Measurements from ENCODE around the gene NTMT1.

The NTMT1 gene

GRCh38 chr9:129646252-129646651, 20.3 kb downstream of the NTMT1 start:
- Histone ChIP-seq H3K79me2 (ENCODE audit: insufficient read depth, low read length) (no peaks in the 10 kb centered on the region), H3K36me3 (ENCODE audit: insufficient read depth, low read length) (no peaks in the 10 kb centered on the region), H3K27ac (ENCODE audit: low read depth, low read length, poor library complexity, severe bottlenecking) (no peak overlapping the region), H3K4me1 (ENCODE audit: insufficient read depth, low read length, severe bottlenecking) (peaks cover 1% of the 10 kb centered on the region), H3K4me2 (ENCODE audit: low read length) (no peak overlapping the region), H3F3A (ENCODE audit: insufficient read depth, low read length) (no peaks in the 10 kb centered on the region), H3K9ac (ENCODE audit: low read length) (no peak overlapping the region), H3K9me3 (ENCODE audit: low read length) (no peaks in the 10 kb centered on the region), H4K20me1 (ENCODE audit: insufficient read depth, low read length) (no peaks in the 10 kb centered on the region), H2AFZ (ENCODE audit: low read length) (no peak overlapping the region), H3K4me3 (ENCODE audit: low read depth, low read length, poor library complexity, severe bottlenecking) (no peak overlapping the region), H3K27me3 (ENCODE audit: insufficient read depth, low read length) (no peaks in the 10 kb centered on the region), H3K9me2 (ENCODE audit: low read depth, low read length) (no peaks in the 10 kb centered on the region)
- TF ChIP-seq CTCF (IDR thresholded peaks at IDR 0.05; ENCODE audit: low read length), result no peak
- TF ChIP-seq EZH2 (IDR thresholded peaks at IDR 0.05; ENCODE audit: borderline replicate concordance, low read length), result no peak

- H2AFZ ChIP-seq (ENCODE audit: low read length), result no peak overlapping the region
- TF ChIP-seq EZH2 (IDR thresholded peaks at IDR 0.05; ENCODE audit: borderline replicate concordance, low read length) (no peak), CTCF (IDR thresholded peaks at IDR 0.05; ENCODE audit: low read length) (no peak)
- H3K27me3 ChIP-seq (ENCODE audit: insufficient read depth, low read length), result no peaks in the 10 kb centered on the region
Observed at GRCh38 chr9:129646654-129647053, 20.7 kb downstream of the NTMT1 start.

GRCh38 chr9:129647635-129648034, 21.7 kb downstream of the NTMT1 start:
- Histone ChIP-seq H3K9me2 (ENCODE audit: low read depth, low read length) (no peaks in the 10 kb centered on the region), H3K4me2 (ENCODE audit: low read length) (no peak overlapping the region), H3K4me3 (ENCODE audit: low read depth, low read length, poor library complexity, severe bottlenecking) (no peak overlapping the region), H3K27ac (ENCODE audit: low read depth, low read length, poor library complexity, severe bottlenecking) (no peak overlapping the region), H3K27me3 (ENCODE audit: insufficient read depth, low read length) (no peaks in the 10 kb centered on the region), H3K36me3 (ENCODE audit: insufficient read depth, low read length) (no peaks in the 10 kb centered on the region), H3K4me1 (ENCODE audit: insufficient read depth, low read length, severe bottlenecking) (no peaks in the 10 kb centered on the region), H3K79me2 (ENCODE audit: insufficient read depth, low read length) (no peaks in the 10 kb centered on the region), H3K9ac (ENCODE audit: low read length) (no peak overlapping the region), H3K9me3 (ENCODE audit: low read length) (no peaks in the 10 kb centered on the region), H3F3A (ENCODE audit: insufficient read depth, low read length) (no peaks in the 10 kb centered on the region), H2AFZ (ENCODE audit: low read length) (no peak overlapping the region), H4K20me1 (ENCODE audit: insufficient read depth, low read length) (no peaks in the 10 kb centered on the region)
- TF ChIP-seq CTCF (IDR thresholded peaks at IDR 0.05; ENCODE audit: low read length), result no peak
- no peak for TF ChIP-seq EZH2 (IDR thresholded peaks at IDR 0.05; ENCODE audit: borderline replicate concordance, low read length)

More at GRCh38 chr9:129646654-129647053, 20.7 kb downstream of the NTMT1 start:
- Histone ChIP-seq H3K79me2 (ENCODE audit: insufficient read depth, low read length) (no peaks in the 10 kb centered on the region), H3K9me2 (ENCODE audit: low read depth, low read length) (no peaks in the 10 kb centered on the region), H3K9ac (ENCODE audit: low read length) (no peak overlapping the region), H3K9me3 (ENCODE audit: low read length) (no peaks in the 10 kb centered on the region), H4K20me1 (ENCODE audit: insufficient read depth, low read length) (no peaks in the 10 kb centered on the region), H3K36me3 (ENCODE audit: insufficient read depth, low read length) (no peaks in the 10 kb centered on the region), H3F3A (ENCODE audit: insufficient read depth, low read length) (no peaks in the 10 kb centered on the region), H3K4me1 (ENCODE audit: insufficient read depth, low read length, severe bottlenecking) (no peaks in the 10 kb centered on the region), H3K27ac (ENCODE audit: low read depth, low read length, poor library complexity, severe bottlenecking) (no peak overlapping the region), H3K4me2 (ENCODE audit: low read length) (no peak overlapping the region), H3K4me3 (ENCODE audit: low read depth, low read length, poor library complexity, severe bottlenecking) (no peak overlapping the region)
